A549 (cell line): ENCODE measurements around the gene C11orf21. TPM values are rescaled to one million over a fixed set of nuclear protein-coding genes. Genes with fewer than 3 reads are reported as not detected.

Source experiments
- ATAC-seq, 2 experiments: fragments of 200-7000 bp in 1 of 2; fragments of >200 bp in 1 of 2; cut with Nextera tagmentation in 1 of 2; cut with Tn5 transposase in 1 of 2; 3 replicates each; pipeline versions ENCODE4 v1.8.0 to v1.9.1; 2018 to 2020; ENCODE audit warnings: mild to moderate bottlenecking in 1 of 2, moderate library complexity in 1 of 2
- CTCF ChIA-PET: fragments of 300-600 bp; sonication (Branson Sonifier 250); formaldehyde crosslinking; extraction: SDS; loops from one replicate; lab custom pipeline; 2021; ENCODE audit warnings: antibody characterized with exemption, inconsistent platforms; lab: Yijun Ruan, JAX
- POLR2A ChIA-PET: fragments of 350-600 bp; formaldehyde crosslinking; extraction: SDS; loops from one replicate; lab custom pipeline; 2021; ENCODE audit warnings: antibody characterized with exemption, inconsistent platforms; lab: Yijun Ruan, JAX
- DNase-seq, 2 experiments: peaks; one replicate each; pipeline versions ENCODE4 v3.0.0 to v3.0.0-alpha.2; 2011 to 2016; ENCODE audit warnings: low read depth in 1 of 2, low spot score in 1 of 2
- FAIRE-seq: peaks from 2 replicates; lab custom pipeline; 2011; peaks lifted over from hg19 to GRCh38; lab: Jason Lieb, UNC
- H3K27ac ChIP-seq, 2 experiments: fragments of >200 bp; sonication (Bioruptor Twin); formaldehyde crosslinking; 3 replicates each; pipeline ENCODE4 v1.5.1; 2016 to 2017
- H3K4me1 ChIP-seq: fragments of >200 bp; sonication (Bioruptor Twin); formaldehyde crosslinking; 3 replicates; pipeline ENCODE4 v1.6.1; 2016
- H3K4me2 ChIP-seq: fragments of >200 bp; sonication (Bioruptor Twin); formaldehyde crosslinking; 3 replicates; pipeline ENCODE4 v1.6.1; 2016
- H3K4me3 ChIP-seq: fragments of >200 bp; sonication (Bioruptor Twin); formaldehyde crosslinking; 3 replicates; pipeline ENCODE4 v1.5.1; 2016
- H3K9me3 ChIP-seq: fragments of >200 bp; sonication (Bioruptor Twin); formaldehyde crosslinking; 3 replicates; pipeline ENCODE4 v1.6.1; 2016
- BHLHE40 ChIP-seq: IDR thresholded peaks from 2 replicates; pipeline ENCODE4 v1.6.1; 2012; ENCODE audit warnings: low read depth, low read length, inconsistent platforms
- CBX8 ChIP-seq: fragments of 200-600 bp; sonication (generic); IDR thresholded peaks from 2 replicates; pipeline ENCODE4 v1.6.1; 2016
- CEBPB ChIP-seq, 2 experiments: fragments of >200 bp in 1 of 2; sonication (Bioruptor Twin) in 1 of 2; formaldehyde crosslinking in 1 of 2; IDR thresholded peaks; 2 replicates each; pipeline ENCODE4 v1.6.1; 2012 to 2016
- CHD2 ChIP-seq: fragments of 150-350 bp; IDR thresholded peaks from 2 replicates; pipeline ENCODE4 v1.6.1; 2014; ENCODE audit warnings: low read length; ENCODE audit not compliant: partially characterized antibody
- E2F6 ChIP-seq: IDR thresholded peaks from 2 replicates; pipeline ENCODE4 v1.6.1; 2012; ENCODE audit warnings: low read depth, borderline replicate concordance
- EHF ChIP-seq: fragments of 250-450 bp; sonication (Bioruptor Pico); IDR thresholded peaks from 2 replicates; pipeline ENCODE4 v1.5.0; 2020; ENCODE audit warnings: mild to moderate bottlenecking
- EHMT2 ChIP-seq: fragments of 200-600 bp; sonication (generic); IDR thresholded peaks from 2 replicates; pipeline ENCODE4 v1.6.1; 2016; ENCODE audit warnings: antibody characterized with exemption, low read depth, mild to moderate bottlenecking, moderate library complexity
- ESRRA ChIP-seq: fragments of 150-350 bp; IDR thresholded peaks from 2 replicates; pipeline ENCODE4 v1.6.1; 2014; ENCODE audit warnings: mild to moderate bottlenecking, low read length, borderline replicate concordance
- FOSB ChIP-seq: fragments of 250-450 bp; sonication (Bioruptor Pico); IDR thresholded peaks from 2 replicates; pipeline ENCODE4 v1.5.0; 2020; ENCODE audit warnings: mild to moderate bottlenecking, moderate library complexity
- GATA3 ChIP-seq: IDR thresholded peaks from 2 replicates; pipeline ENCODE4 v1.6.1; 2012; ENCODE audit warnings: borderline replicate concordance
- HDAC2 ChIP-seq: fragments of 200-600 bp; sonication (generic); IDR thresholded peaks from 2 replicates; pipeline ENCODE4 v1.6.1; 2016
- NFE2L2 ChIP-seq: fragments of 150-350 bp; conservative IDR thresholded peaks from 2 replicates; pipeline ENCODE4 v1.6.1; 2014; ENCODE audit warnings: low read length
- NPAS2 ChIP-seq: fragments of 250-450 bp; sonication (Bioruptor Pico); IDR thresholded peaks from 2 replicates; pipeline ENCODE4 v1.8.0; 2022; ENCODE audit warnings: mild to moderate bottlenecking, moderate library complexity, borderline replicate concordance
- POLR2A ChIP-seq: IDR thresholded peaks from 2 replicates; pipeline ENCODE4 v1.6.1; 2012; ENCODE audit warnings: mild to moderate bottlenecking, low read length
- RAD21 ChIP-seq, 2 experiments: fragments of >200 bp in 1 of 2; sonication (Bioruptor Twin) in 1 of 2; formaldehyde crosslinking in 1 of 2; IDR thresholded peaks in 1 of 2; conservative IDR thresholded peaks in 1 of 2; 2 replicates in 1 of 2; 3 replicates in 1 of 2; pipeline ENCODE4 v1.6.1; 2012 to 2018; ENCODE audit warnings: inconsistent platforms in 1 of 2
- RCOR1 ChIP-seq: fragments of 150-350 bp; IDR thresholded peaks from 2 replicates; pipeline ENCODE4 v1.6.1; 2014; ENCODE audit warnings: antibody characterized with exemption, low read length, low read depth
- RFX5 ChIP-seq: fragments of 450-650 bp; IDR thresholded peaks from 2 replicates; pipeline ENCODE4 v1.7.1; 2014; ENCODE audit warnings: antibody characterized with exemption, mild to moderate bottlenecking, moderate library complexity
- SMC3 ChIP-seq: fragments of >200 bp; sonication (Bioruptor Twin); formaldehyde crosslinking; IDR thresholded peaks from 3 replicates; pipeline ENCODE4 v1.6.1; 2018; ENCODE audit warnings: inconsistent platforms
- SREBF2 ChIP-seq: fragments of 450-650 bp; IDR thresholded peaks from 2 replicates; pipeline ENCODE4 v1.6.1; 2014; ENCODE audit warnings: mild to moderate bottlenecking, moderate library complexity
- ZC3H11A ChIP-seq: fragments of 450-650 bp; IDR thresholded peaks from 2 replicates; pipeline ENCODE4 v1.6.1; 2014; ENCODE audit warnings: antibody characterized with exemption, mild to moderate bottlenecking
- ZNF302 ChIP-seq: fragments of 250-450 bp; sonication (Bioruptor Pico); IDR thresholded peaks from 2 replicates; pipeline ENCODE4 v1.9.0; 2021; ENCODE audit warnings: inconsistent platforms, mild to moderate bottlenecking, moderate library complexity
- WGBS: methylation state at CpG from one replicate; pipeline ENCODE4 v1.1.6; 2017; ENCODE audit errors: missing lambda C conversion rate; 5-methylcytosine and 5-hydroxymethylcytosine counted together
- polyA plus RNA-seq, 4 experiments: library from polyadenylated mRNA; depleted of rRNA in 3 of 4; stranded (reverse); fragments of >200 nt; fragmentation: RNase III in 1 of 4; extraction: RNeasy Plus Mini Kit Qiagen cat#74134 plus additional on column Dnase treatment in 1 of 4; gene quantifications; 2 replicates in 3 of 4; 3 replicates in 1 of 4; pipeline ENCODE4 v1.2.3, GENCODE V29; 2011 to 2017
- TF ChIP-seq, protein P1 (sequence below): fragments of 250-450 bp; sonication (Bioruptor Pico); IDR thresholded peaks from 2 replicates; pipeline ENCODE4 v1.5.0; 2020; ENCODE audit warnings: low read depth, mild to moderate bottlenecking, moderate library complexity
- TF ChIP-seq, protein P2 (sequence below): fragments of 200-600 bp; sonication (generic); IDR thresholded peaks from 2 replicates; pipeline ENCODE4 v1.6.1; 2016; ENCODE audit warnings: antibody characterized with exemption, mild to moderate bottlenecking, moderate library complexity
- TF ChIP-seq, protein P3 (sequence below): fragments of 250-450 bp; sonication (Bioruptor Pico); IDR thresholded peaks from 2 replicates; pipeline ENCODE4 v1.5.0; 2021; ENCODE audit warnings: mild to moderate bottlenecking, moderate library complexity, borderline replicate concordance

Gene C11orf21
- polyA plus RNA-seq, 2 of the 4 experiments (the other 2 are of a cell fraction) = not detected

DNA sequence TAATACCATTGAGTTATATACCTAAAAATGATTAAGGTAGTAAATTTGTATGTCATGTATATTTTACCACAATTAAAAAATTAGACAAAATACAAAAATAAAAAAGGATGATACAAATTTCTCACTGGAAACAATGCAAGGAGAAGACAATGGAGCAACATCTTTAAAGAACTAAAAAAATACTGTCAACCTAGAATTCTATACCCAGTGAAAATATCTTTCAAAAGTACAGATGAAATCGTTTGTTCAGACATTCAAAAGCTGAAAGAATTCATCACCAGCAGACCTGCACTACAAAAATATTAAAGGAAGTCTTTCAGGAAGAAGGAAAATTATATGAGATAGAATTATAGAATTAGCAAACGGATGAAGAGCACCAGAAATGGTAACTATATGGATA, 21.5 kb downstream of the C11orf21 start:
- FAIRE-seq = no peak
- 3% methylated on average over 2 of the region's 2 CpGs for WGBS

GRCh38 chr11:2277933-2278523, 23.7 kb downstream of the C11orf21 start:
- no peak overlapping the region for H3K4me2 ChIP-seq
- H3K4me3 ChIP-seq = no peak overlapping the region
- no peak overlapping the region for H3K27ac ChIP-seq
- peaks cover 19% of the 10 kb centered on the region; the same call in 2 of the 3 replicates for H3K9me3 ChIP-seq
- no peak for DNase-seq
- CTCF ChIA-PET = interaction anchor here (2.1 kb wide), 1 partner anchor 27 kb away, joined by 14 read pairs; no protein-coding TSS in a partner anchor
- H3K4me1 ChIP-seq = no peaks in the 10 kb centered on the region
- TF ChIP-seq, protein P1, sequence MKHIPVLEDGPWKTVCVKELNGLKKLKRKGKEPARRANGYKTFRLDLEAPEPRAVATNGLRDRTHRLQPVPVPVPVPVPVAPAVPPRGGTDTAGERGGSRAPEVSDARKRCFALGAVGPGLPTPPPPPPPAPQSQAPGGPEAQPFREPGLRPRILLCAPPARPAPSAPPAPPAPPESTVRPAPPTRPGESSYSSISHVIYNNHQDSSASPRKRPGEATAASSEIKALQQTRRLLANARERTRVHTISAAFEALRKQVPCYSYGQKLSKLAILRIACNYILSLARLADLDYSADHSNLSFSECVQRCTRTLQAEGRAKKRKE = no peak
- TF ChIP-seq EHF (CRISPR knock-in tag) (no peak), POLR2A (no peak), NPAS2 (CRISPR knock-in tag) (no peak), HDAC2 (no peak), EHMT2 (no peak), CBX8 (no peak), SMC3 (no peak), NFE2L2 (no peak), RAD21 (conservative IDR thresholded peaks at IDR 0.05 in 1 of 2, IDR thresholded peaks at IDR 0.05 in 1 of 2) (no peak), ESRRA (no peak), CEBPB (IDR thresholded peaks at IDR 0.05) (no peak), ZNF302 (CRISPR knock-in tag) (no peak), FOSB (CRISPR knock-in tag) (no peak), CHD2 (no peak), RCOR1 (no peak), GATA3 (no peak), ZC3H11A (no peak)
- TF ChIP-seq, protein P2, sequence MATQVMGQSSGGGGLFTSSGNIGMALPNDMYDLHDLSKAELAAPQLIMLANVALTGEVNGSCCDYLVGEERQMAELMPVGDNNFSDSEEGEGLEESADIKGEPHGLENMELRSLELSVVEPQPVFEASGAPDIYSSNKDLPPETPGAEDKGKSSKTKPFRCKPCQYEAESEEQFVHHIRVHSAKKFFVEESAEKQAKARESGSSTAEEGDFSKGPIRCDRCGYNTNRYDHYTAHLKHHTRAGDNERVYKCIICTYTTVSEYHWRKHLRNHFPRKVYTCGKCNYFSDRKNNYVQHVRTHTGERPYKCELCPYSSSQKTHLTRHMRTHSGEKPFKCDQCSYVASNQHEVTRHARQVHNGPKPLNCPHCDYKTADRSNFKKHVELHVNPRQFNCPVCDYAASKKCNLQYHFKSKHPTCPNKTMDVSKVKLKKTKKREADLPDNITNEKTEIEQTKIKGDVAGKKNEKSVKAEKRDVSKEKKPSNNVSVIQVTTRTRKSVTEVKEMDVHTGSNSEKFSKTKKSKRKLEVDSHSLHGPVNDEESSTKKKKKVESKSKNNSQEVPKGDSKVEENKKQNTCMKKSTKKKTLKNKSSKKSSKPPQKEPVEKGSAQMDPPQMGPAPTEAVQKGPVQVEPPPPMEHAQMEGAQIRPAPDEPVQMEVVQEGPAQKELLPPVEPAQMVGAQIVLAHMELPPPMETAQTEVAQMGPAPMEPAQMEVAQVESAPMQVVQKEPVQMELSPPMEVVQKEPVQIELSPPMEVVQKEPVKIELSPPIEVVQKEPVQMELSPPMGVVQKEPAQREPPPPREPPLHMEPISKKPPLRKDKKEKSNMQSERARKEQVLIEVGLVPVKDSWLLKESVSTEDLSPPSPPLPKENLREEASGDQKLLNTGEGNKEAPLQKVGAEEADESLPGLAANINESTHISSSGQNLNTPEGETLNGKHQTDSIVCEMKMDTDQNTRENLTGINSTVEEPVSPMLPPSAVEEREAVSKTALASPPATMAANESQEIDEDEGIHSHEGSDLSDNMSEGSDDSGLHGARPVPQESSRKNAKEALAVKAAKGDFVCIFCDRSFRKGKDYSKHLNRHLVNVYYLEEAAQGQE = no peak
- TF ChIP-seq, protein P3, sequence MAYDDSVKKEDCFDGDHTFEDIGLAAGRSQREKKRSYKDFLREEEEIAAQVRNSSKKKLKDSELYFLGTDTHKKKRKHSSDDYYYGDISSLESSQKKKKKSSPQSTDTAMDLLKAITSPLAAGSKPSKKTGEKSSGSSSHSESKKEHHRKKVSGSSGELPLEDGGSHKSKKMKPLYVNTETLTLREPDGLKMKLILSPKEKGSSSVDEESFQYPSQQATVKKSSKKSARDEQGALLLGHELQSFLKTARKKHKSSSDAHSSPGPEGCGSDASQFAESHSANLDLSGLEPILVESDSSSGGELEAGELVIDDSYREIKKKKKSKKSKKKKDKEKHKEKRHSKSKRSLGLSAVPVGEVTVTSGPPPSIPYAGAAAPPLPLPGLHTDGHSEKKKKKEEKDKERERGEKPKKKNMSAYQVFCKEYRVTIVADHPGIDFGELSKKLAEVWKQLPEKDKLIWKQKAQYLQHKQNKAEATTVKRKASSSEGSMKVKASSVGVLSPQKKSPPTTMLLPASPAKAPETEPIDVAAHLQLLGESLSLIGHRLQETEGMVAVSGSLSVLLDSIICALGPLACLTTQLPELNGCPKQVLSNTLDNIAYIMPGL (CRISPR knock-in tag) = no peak
- TF ChIP-seq, all 56 proteins: peak for 0
- ATAC-seq = no peak; a peak in 2 of 6 replicates
- FAIRE-seq = no peak
- 35% methylated on average over 6 of the region's 6 CpGs for WGBS
- POLR2A ChIA-PET = no interaction called here

More for the DNA sequence above, 21.5 kb downstream of the C11orf21 start:
- Histone ChIP-seq H3K4me1 (no peaks in the 10 kb centered on the region), H3K4me2 (no peak overlapping the region), H3K4me3 (no peak overlapping the region), H3K9me3 (peaks cover 20% of the 10 kb centered on the region; the same call in 2 of the 3 replicates), H3K27ac (no peak overlapping the region)
- no peak for TF ChIP-seq ZC3H11A
- no peak for TF ChIP-seq E2F6
- TF ChIP-seq BHLHE40 = no peak
- no peak for TF ChIP-seq RFX5
- TF ChIP-seq SREBF2 = no peak
- TF ChIP-seq CEBPB (IDR thresholded peaks at IDR 0.05) = no peak
- ATAC-seq (no peak), DNase-seq (no peak)
- ChIA-PET CTCF (interaction anchor here (0.7 to 1.0 kb wide), 3 partner anchors 25 to 91 kb away, joined by 3 read pairs; no protein-coding TSS in a partner anchor), POLR2A (no interaction called here)
